ENCODE data around the gene TMEM109. TPM values are rescaled to one million over a fixed set of nuclear protein-coding genes. Genes with fewer than 3 reads are reported as not detected.
A peak's percentile ranks its signal among the peaks of the same experiment; 100 is the strongest.

Gene TMEM109
- total and polyA plus RNA-seq, 2 of the 13 experiments (the other 11 are each of a cell fraction or from before 2014, with no cell fraction given): 7.7 to 18.0 TPM

DNA sequence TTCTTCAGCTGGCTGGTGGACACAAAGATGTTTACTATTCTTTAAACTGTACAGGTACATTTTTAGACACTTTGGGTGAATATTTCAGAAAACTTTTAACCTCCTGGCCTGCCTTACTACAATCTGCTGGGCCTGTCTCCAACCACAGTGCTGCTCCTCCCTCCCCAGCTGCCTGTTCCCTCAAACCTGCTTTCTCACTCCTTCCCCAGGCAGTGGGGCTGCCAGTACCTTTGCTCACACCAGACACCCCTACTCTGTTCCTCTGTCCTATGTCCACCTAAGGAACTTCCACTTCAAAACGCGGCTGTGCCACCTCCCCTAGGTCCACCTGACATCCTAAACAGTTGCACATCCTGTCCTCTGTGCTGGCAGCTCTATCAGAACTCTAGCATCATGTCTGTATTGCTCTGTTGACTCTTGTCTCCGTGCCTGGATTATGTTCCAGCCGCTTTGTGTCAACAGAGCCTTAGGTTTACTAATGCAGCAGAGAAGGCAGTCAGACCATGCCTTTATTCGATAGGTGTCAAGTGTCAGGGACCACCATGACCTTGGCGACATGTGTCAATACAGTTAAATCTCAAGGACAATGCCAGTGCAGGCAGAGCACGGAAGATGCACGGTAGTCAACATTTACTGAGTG is 33.2 kb upstream of the TMEM109 start (continued):
- peak; percentile 65; the same call in 1 of the 2 replicates for TF ChIP-seq YEATS4 (CRISPR knock-in tag; IDR thresholded peaks at IDR 0.05; ENCODE audit: borderline replicate concordance)
- peak; percentile 98 for TF ChIP-seq FOXO1 (CRISPR knock-in tag; IDR thresholded peaks at IDR 0.05)
- no peak for TF ChIP-seq MATR3 (CRISPR knock-in tag; IDR thresholded peaks at IDR 0.05)
- TF ChIP-seq IRF2 (CRISPR knock-in tag; IDR thresholded peaks at IDR 0.05): peak; percentile 95
- peak; percentile 92; the same call in 1 of the 2 replicates for TF ChIP-seq KDM1A (CRISPR knock-in tag; IDR thresholded peaks at IDR 0.05)
- peak; percentile 96 for TF ChIP-seq MEF2D (CRISPR knock-in tag; IDR thresholded peaks at IDR 0.05)
- TF ChIP-seq ZNF24 (IDR thresholded peaks at IDR 0.05): 0 out of 2 replicates have a peak, but pooled peaks have one; percentile 33
- no peak for TF ChIP-seq ZNF598 (CRISPR knock-in tag; IDR thresholded peaks at IDR 0.05; ENCODE audit: borderline replicate concordance)
- peak; percentile 92 for TF ChIP-seq PHF21A (CRISPR knock-in tag; IDR thresholded peaks at IDR 0.05)
- peak; percentile 97 for TF ChIP-seq FOXK1 (CRISPR knock-in tag; IDR thresholded peaks at IDR 0.05; ENCODE audit: borderline replicate concordance, low read depth)
- TF ChIP-seq, protein P1, sequence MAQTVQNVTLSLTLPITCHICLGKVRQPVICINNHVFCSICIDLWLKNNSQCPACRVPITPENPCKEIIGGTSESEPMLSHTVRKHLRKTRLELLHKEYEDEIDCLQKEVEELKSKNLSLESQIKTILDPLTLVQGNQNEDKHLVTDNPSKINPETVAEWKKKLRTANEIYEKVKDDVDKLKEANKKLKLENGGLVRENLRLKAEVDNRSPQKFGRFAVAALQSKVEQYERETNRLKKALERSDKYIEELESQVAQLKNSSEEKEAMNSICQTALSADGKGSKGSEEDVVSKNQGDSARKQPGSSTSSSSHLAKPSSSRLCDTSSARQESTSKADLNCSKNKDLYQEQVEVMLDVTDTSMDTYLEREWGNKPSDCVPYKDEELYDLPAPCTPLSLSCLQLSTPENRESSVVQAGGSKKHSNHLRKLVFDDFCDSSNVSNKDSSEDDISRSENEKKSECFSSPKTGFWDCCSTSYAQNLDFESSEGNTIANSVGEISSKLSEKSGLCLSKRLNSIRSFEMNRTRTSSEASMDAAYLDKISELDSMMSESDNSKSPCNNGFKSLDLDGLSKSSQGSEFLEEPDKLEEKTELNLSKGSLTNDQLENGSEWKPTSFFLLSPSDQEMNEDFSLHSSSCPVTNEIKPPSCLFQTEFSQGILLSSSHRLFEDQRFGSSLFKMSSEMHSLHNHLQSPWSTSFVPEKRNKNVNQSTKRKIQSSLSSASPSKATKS (CRISPR knock-in tag; IDR thresholded peaks at IDR 0.05): no peak
- TF ChIP-seq ZNF335 (CRISPR knock-in tag; IDR thresholded peaks at IDR 0.05): peak; percentile 87
- peak; percentile 27 for TF ChIP-seq ASH2L (IDR thresholded peaks at IDR 0.05; ENCODE audit: insufficient read length, low read depth, low read length)
- TF ChIP-seq ZNF337 (CRISPR knock-in tag; IDR thresholded peaks at IDR 0.05; ENCODE audit: borderline replicate concordance, low read depth): no peak
- TF ChIP-seq POLR2AphosphoS2 (IDR thresholded peaks at IDR 0.05; ENCODE audit: low read depth, low read length): no peak
- peak; percentile 87 for TF ChIP-seq ZMYM4 (CRISPR knock-in tag; IDR thresholded peaks at IDR 0.05)
- TF ChIP-seq PAWR (CRISPR knock-in tag; IDR thresholded peaks at IDR 0.05; ENCODE audit: borderline replicate concordance): no peak
- no peak for TF ChIP-seq ZNF7 (CRISPR knock-in tag; IDR thresholded peaks at IDR 0.05)
- no peak for TF ChIP-seq PHF5A (CRISPR knock-in tag; IDR thresholded peaks at IDR 0.05; ENCODE audit: low read depth, unreplicated experiment)
- TF ChIP-seq ZNF768 (CRISPR knock-in tag; IDR thresholded peaks at IDR 0.05): no peak
- TF ChIP-seq ZNF34 (CRISPR knock-in tag; IDR thresholded peaks at IDR 0.05; ENCODE audit: borderline replicate concordance): no peak
- TF ChIP-seq, protein P2, sequence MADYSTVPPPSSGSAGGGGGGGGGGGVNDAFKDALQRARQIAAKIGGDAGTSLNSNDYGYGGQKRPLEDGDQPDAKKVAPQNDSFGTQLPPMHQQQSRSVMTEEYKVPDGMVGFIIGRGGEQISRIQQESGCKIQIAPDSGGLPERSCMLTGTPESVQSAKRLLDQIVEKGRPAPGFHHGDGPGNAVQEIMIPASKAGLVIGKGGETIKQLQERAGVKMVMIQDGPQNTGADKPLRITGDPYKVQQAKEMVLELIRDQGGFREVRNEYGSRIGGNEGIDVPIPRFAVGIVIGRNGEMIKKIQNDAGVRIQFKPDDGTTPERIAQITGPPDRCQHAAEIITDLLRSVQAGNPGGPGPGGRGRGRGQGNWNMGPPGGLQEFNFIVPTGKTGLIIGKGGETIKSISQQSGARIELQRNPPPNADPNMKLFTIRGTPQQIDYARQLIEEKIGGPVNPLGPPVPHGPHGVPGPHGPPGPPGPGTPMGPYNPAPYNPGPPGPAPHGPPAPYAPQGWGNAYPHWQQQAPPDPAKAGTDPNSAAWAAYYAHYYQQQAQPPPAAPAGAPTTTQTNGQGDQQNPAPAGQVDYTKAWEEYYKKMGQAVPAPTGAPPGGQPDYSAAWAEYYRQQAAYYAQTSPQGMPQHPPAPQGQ (CRISPR knock-in tag; IDR thresholded peaks at IDR 0.05; ENCODE audit: borderline replicate concordance): peak; percentile 82; the same call in 1 of the 2 replicates
- TF ChIP-seq, protein P3, sequence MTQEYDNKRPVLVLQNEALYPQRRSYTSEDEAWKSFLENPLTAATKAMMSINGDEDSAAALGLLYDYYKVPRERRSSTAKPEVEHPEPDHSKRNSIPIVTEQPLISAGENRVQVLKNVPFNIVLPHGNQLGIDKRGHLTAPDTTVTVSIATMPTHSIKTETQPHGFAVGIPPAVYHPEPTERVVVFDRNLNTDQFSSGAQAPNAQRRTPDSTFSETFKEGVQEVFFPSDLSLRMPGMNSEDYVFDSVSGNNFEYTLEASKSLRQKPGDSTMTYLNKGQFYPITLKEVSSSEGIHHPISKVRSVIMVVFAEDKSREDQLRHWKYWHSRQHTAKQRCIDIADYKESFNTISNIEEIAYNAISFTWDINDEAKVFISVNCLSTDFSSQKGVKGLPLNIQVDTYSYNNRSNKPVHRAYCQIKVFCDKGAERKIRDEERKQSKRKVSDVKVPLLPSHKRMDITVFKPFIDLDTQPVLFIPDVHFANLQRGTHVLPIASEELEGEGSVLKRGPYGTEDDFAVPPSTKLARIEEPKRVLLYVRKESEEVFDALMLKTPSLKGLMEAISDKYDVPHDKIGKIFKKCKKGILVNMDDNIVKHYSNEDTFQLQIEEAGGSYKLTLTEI (CRISPR knock-in tag; conservative IDR thresholded peaks at IDR 0.05): no peak
- TF ChIP-seq ZNF788 (CRISPR knock-in tag; IDR thresholded peaks at IDR 0.05; ENCODE audit: borderline replicate concordance): peak; percentile 93
